ENCODE measurements around the gene BRD2. TPM values are rescaled to one million over a fixed set of nuclear protein-coding genes. Genes with fewer than 3 reads are reported as not detected.

BRD2 gene
- total RNA-seq, 1 donor from 2014 or later, result 234 TPM

DNA sequence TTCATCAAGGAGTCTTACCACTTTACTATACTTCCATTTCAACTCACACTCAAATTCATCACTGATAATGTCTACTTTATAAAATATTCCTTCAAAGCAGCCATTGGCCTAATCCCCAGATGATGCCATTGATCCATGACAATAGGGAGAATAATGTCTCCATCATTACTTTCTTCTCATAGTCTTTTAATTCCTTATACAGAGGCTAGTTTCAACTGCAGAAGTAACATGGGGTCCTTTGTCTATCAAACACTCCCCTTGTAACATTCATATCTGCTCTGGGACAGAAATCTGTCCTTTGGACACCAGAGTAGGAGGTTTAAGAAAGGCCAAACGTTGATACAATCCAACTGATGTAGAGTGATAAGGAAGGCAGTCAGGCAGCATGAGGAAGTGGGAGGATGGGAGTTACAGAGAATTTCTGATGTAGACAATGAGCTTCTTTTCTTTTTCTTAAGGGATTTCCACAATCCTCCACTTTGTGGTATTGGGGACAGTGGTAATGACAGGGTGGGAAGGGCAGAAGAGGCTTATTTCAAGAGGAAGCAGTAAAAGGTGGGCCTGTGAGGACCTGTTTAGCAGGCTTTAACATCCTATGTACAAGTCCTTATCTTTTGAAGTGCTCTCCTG, 59.9 kb downstream of the BRD2 start:
- H3K79me2 ChIP-seq (ENCODE audit: insufficient read depth, low read length), result no peaks in the 10 kb centered on the region
- Mint-ChIP-seq H3K4me3 (ENCODE audit: unreplicated experiment) (no peak overlapping the region), H3K4me1 (ENCODE audit: low read depth, unreplicated experiment) (no peaks in the 10 kb centered on the region), H3K36me3 (ENCODE audit: low read depth, unreplicated experiment) (peaks cover under 1% of the 10 kb centered on the region), H3K27me3 (ENCODE audit: low read depth, unreplicated experiment) (peaks cover 16% of the 10 kb centered on the region), H3K27ac (ENCODE audit: unreplicated experiment) (no peak overlapping the region), H3K9me3 (ENCODE audit: unreplicated experiment) (no peaks in the 10 kb centered on the region)
- no peak overlapping the region for H3K4me2 ChIP-seq (ENCODE audit: low read length)
- H4K20me1 ChIP-seq (ENCODE audit: insufficient read depth, low read length), result no peaks in the 10 kb centered on the region
- H3K36me3 ChIP-seq (ENCODE audit: insufficient read depth, low read length), result no peaks in the 10 kb centered on the region
- peaks cover 21% of the 10 kb centered on the region for H3K27me3 ChIP-seq (ENCODE audit: insufficient read depth, low read length)
- no peak overlapping the region for H2AFZ ChIP-seq (ENCODE audit: low read depth, low read length)
- H3K4me1 ChIP-seq (ENCODE audit: insufficient read depth, low read length), result no peaks in the 10 kb centered on the region
- DNase-seq (ENCODE audit: low read depth) (no peak), FAIRE-seq (no peak)
- H3K9ac ChIP-seq (ENCODE audit: low read length), result no peak overlapping the region
- H3K27ac ChIP-seq (ENCODE audit: low read depth, low read length), result no peak overlapping the region
- no peak overlapping the region for H3K4me3 ChIP-seq (ENCODE audit: insufficient read depth, low read depth, low read length)
- no peaks in the 10 kb centered on the region for H3K9me3 ChIP-seq (ENCODE audit: insufficient read depth, low read depth, low read length)
- TF ChIP-seq, protein P1, sequence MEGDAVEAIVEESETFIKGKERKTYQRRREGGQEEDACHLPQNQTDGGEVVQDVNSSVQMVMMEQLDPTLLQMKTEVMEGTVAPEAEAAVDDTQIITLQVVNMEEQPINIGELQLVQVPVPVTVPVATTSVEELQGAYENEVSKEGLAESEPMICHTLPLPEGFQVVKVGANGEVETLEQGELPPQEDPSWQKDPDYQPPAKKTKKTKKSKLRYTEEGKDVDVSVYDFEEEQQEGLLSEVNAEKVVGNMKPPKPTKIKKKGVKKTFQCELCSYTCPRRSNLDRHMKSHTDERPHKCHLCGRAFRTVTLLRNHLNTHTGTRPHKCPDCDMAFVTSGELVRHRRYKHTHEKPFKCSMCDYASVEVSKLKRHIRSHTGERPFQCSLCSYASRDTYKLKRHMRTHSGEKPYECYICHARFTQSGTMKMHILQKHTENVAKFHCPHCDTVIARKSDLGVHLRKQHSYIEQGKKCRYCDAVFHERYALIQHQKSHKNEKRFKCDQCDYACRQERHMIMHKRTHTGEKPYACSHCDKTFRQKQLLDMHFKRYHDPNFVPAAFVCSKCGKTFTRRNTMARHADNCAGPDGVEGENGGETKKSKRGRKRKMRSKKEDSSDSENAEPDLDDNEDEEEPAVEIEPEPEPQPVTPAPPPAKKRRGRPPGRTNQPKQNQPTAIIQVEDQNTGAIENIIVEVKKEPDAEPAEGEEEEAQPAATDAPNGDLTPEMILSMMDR (IDR thresholded peaks at IDR 0.05; ENCODE audit: insufficient read depth, low read depth, low read length), result no peak
- no peak for TF ChIP-seq EZH2 (IDR thresholded peaks at IDR 0.05; ENCODE audit: insufficient read depth, low read length)

GRCh38 chr6:33029328-33030184, 61.2 kb downstream of the BRD2 start:
- H3K27ac Mint-ChIP-seq (ENCODE audit: unreplicated experiment), result no peak overlapping the region
- Histone ChIP-seq H3K9me3 (ENCODE audit: insufficient read depth, low read depth, low read length) (no peaks in the 10 kb centered on the region), H3K4me3 (ENCODE audit: insufficient read depth, low read depth, low read length) (no peak overlapping the region), H3K27me3 (ENCODE audit: insufficient read depth, low read length) (peaks cover 24% of the 10 kb centered on the region), H3K27ac (ENCODE audit: low read depth, low read length) (no peak overlapping the region), H3K79me2 (ENCODE audit: insufficient read depth, low read length) (no peaks in the 10 kb centered on the region), H3K36me3 (ENCODE audit: insufficient read depth, low read length) (no peaks in the 10 kb centered on the region), H2AFZ (ENCODE audit: low read depth, low read length) (no peak overlapping the region), H3K4me1 (ENCODE audit: insufficient read depth, low read length) (no peaks in the 10 kb centered on the region), H3K9ac (ENCODE audit: low read length) (no peak overlapping the region), H4K20me1 (ENCODE audit: insufficient read depth, low read length) (no peaks in the 10 kb centered on the region), H3K4me2 (ENCODE audit: low read length) (no peak overlapping the region)
- H3K27me3 Mint-ChIP-seq (ENCODE audit: low read depth, unreplicated experiment), result peaks cover 16% of the 10 kb centered on the region
- no peak for FAIRE-seq
- TF ChIP-seq, protein P1 (IDR thresholded peaks at IDR 0.05; ENCODE audit: insufficient read depth, low read depth, low read length), result no peak
- TF ChIP-seq EZH2 (IDR thresholded peaks at IDR 0.05; ENCODE audit: insufficient read depth, low read length), result no peak
- peaks cover under 1% of the 10 kb centered on the region for H3K9me3 Mint-ChIP-seq (ENCODE audit: unreplicated experiment)
- no peak for DNase-seq (ENCODE audit: low read depth)
- H3K4me1 Mint-ChIP-seq (ENCODE audit: low read depth, unreplicated experiment), result no peaks in the 10 kb centered on the region
- no peaks in the 10 kb centered on the region for H3K36me3 Mint-ChIP-seq (ENCODE audit: low read depth, unreplicated experiment)
- no peak overlapping the region for H3K4me3 Mint-ChIP-seq (ENCODE audit: unreplicated experiment)

All from astrocyte (in vitro differentiated cells and primary cell).